OCI-M2 (cell line): ENCODE results near the gene GUCD1.
"Not testable (repeated sequence)": the region's sequence is repeated elsewhere in the genome, so short reads cannot be mapped to it uniquely, and the experiment has no call there.

Experiments
- DNase-seq: peaks from one replicate; lab custom pipeline; 2025; ENCODE audit not compliant: unreplicated experiment; lab: John Stamatoyannopoulos, UW

GUCD1 gene

GRCh38 chr22:24554313-24555164, at the start of gene GUCD1:
TSS of gene GUCD1 (minus strand) at chr22:24555138. CDS start at chr22:24554991, 147 bp downstream.
- no peak for DNase-seq

- not testable (repeated sequence) for DNase-seq
These were observed 49.1 kb upstream of the GUCD1 start for GRCh38 chr22:24603770-24604629.

- DNase-seq, result not testable (repeated sequence)
These were observed 48.2 kb upstream of the GUCD1 start, which contains the start of gene GGT1 for GRCh38 chr22:24602847-24603769. TSS of gene GGT1 (plus strand) at chr22:24603193. CDS start at chr22:24611082, 7,889 bp downstream.

GRCh38 chr22:24602105-24602749, 47.3 kb upstream of the GUCD1 start:
- DNase-seq, result not testable (repeated sequence)

- no peak for DNase-seq
These were observed 46.5 kb upstream of the GUCD1 start for GRCh38 chr22:24601217-24602104.

- not testable (repeated sequence) for DNase-seq
These were observed 45.2 kb upstream of the GUCD1 start for GRCh38 chr22:24599958-24600715.

GRCh38 chr22:24599514-24599913, 44.6 kb upstream of the GUCD1 start:
- no peak for DNase-seq

GRCh38 chr22:24597076-24597475, 42.1 kb upstream of the GUCD1 start:
- DNase-seq, result not testable (repeated sequence)

- no peak for DNase-seq
These were observed 40.9 kb upstream of the GUCD1 start for GRCh38 chr22:24595863-24596262.

GRCh38 chr22:24595228-24595627, 40.3 kb upstream of the GUCD1 start:
- DNase-seq, result no peak

- no peak for DNase-seq
These were observed 39.7 kb upstream of the GUCD1 start for GRCh38 chr22:24594569-24595120.

- no peak for DNase-seq
These were observed 39.1 kb upstream of the GUCD1 start for GRCh38 chr22:24593836-24594568.

GRCh38 chr22:24593559-24593835, 38.6 kb upstream of the GUCD1 start:
- not testable (repeated sequence) for DNase-seq

- peak; percentile 5 for DNase-seq
These were observed 38.1 kb upstream of the GUCD1 start, which contains the start of gene LRRC75B for GRCh38 chr22:24592851-24593558. TSS of gene LRRC75B (minus strand) at chr22:24593073. CDS start at chr22:24593039, 34 bp downstream.

- no peak for DNase-seq
These were observed 37.3 kb upstream of the GUCD1 start for GRCh38 chr22:24592058-24592850.

GRCh38 chr22:24591286-24591830, 36.4 kb upstream of the GUCD1 start:
- DNase-seq, result no peak
